ENCODE results near the gene ADGRG3.

DNA sequence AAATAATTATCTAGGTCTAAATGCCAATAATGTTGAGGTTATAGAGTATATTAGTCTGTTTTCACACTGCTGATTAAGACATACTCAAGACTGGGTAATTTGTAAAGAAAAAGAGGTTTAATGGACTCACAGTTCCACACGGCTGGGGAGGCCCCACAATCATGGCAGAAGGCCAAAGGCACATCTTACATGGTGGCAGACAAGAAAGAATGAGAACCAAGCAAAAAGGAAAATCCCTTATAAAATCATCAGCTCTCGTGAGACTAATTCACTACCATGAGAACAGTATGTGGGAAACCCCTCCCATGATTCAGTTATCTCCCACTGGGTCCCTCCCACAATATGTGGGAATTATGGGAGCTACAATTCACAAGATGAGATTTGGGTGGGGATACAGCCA lies 64.6 kb downstream of the ADGRG3 start:
- TF ChIP-seq RARB (CRISPR knock-in tag; IDR thresholded peaks at IDR 0.05) (no peak), TOX (CRISPR knock-in tag; IDR thresholded peaks at IDR 0.05; ENCODE audit: borderline replicate concordance) (no peak), ZFP3 (CRISPR knock-in tag; IDR thresholded peaks at IDR 0.05) (no peak), OSR1 (CRISPR knock-in tag; IDR thresholded peaks at IDR 0.05) (no peak), ESRRG (CRISPR knock-in tag; IDR thresholded peaks at IDR 0.05) (no peak), GLIS3 (CRISPR knock-in tag; IDR thresholded peaks at IDR 0.05) (no peak), ZFP30 (CRISPR knock-in tag; IDR thresholded peaks at IDR 0.05) (no peak), ZNF8 (CRISPR knock-in tag; IDR thresholded peaks at IDR 0.05) (no peak), BACH2 (CRISPR knock-in tag; IDR thresholded peaks at IDR 0.05; ENCODE audit: borderline replicate concordance) (no peak)
- TF ChIP-seq, protein P1, sequence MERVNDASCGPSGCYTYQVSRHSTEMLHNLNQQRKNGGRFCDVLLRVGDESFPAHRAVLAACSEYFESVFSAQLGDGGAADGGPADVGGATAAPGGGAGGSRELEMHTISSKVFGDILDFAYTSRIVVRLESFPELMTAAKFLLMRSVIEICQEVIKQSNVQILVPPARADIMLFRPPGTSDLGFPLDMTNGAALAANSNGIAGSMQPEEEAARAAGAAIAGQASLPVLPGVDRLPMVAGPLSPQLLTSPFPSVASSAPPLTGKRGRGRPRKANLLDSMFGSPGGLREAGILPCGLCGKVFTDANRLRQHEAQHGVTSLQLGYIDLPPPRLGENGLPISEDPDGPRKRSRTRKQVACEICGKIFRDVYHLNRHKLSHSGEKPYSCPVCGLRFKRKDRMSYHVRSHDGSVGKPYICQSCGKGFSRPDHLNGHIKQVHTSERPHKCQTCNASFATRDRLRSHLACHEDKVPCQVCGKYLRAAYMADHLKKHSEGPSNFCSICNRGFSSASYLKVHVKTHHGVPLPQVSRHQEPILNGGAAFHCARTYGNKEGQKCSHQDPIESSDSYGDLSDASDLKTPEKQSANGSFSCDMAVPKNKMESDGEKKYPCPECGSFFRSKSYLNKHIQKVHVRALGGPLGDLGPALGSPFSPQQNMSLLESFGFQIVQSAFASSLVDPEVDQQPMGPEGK (CRISPR knock-in tag; IDR thresholded peaks at IDR 0.05; ENCODE audit: borderline replicate concordance) = no peak
- TF ChIP-seq, protein P2, sequence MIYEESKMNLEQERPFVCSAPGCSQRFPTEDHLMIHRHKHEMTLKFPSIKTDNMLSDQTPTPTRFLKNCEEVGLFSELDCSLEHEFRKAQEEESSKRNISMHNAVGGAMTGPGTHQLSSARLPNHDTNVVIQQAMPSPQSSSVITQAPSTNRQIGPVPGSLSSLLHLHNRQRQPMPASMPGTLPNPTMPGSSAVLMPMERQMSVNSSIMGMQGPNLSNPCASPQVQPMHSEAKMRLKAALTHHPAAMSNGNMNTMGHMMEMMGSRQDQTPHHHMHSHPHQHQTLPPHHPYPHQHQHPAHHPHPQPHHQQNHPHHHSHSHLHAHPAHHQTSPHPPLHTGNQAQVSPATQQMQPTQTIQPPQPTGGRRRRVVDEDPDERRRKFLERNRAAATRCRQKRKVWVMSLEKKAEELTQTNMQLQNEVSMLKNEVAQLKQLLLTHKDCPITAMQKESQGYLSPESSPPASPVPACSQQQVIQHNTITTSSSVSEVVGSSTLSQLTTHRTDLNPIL (CRISPR knock-in tag; IDR thresholded peaks at IDR 0.05; ENCODE audit: low read depth) = no peak
- TF ChIP-seq, protein P3, sequence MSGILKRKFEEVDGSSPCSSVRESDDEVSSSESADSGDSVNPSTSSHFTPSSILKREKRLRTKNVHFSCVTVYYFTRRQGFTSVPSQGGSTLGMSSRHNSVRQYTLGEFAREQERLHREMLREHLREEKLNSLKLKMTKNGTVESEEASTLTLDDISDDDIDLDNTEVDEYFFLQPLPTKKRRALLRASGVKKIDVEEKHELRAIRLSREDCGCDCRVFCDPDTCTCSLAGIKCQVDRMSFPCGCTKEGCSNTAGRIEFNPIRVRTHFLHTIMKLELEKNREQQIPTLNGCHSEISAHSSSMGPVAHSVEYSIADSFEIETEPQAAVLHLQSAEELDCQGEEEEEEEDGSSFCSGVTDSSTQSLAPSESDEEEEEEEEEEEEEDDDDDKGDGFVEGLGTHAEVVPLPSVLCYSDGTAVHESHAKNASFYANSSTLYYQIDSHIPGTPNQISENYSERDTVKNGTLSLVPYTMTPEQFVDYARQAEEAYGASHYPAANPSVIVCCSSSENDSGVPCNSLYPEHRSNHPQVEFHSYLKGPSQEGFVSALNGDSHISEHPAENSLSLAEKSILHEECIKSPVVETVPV (CRISPR knock-in tag; IDR thresholded peaks at IDR 0.05) = no peak
- TF ChIP-seq, protein P4, sequence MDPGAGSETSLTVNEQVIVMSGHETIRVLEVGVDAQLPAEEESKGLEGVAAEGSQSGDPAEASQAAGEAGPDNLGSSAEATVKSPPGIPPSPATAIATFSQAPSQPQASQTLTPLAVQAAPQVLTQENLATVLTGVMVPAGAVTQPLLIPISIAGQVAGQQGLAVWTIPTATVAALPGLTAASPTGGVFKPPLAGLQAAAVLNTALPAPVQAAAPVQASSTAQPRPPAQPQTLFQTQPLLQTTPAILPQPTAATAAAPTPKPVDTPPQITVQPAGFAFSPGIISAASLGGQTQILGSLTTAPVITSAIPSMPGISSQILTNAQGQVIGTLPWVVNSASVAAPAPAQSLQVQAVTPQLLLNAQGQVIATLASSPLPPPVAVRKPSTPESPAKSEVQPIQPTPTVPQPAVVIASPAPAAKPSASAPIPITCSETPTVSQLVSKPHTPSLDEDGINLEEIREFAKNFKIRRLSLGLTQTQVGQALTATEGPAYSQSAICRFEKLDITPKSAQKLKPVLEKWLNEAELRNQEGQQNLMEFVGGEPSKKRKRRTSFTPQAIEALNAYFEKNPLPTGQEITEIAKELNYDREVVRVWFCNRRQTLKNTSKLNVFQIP (CRISPR knock-in tag; IDR thresholded peaks at IDR 0.05; ENCODE audit: borderline replicate concordance, low read depth) = no peak
